Measurements from ENCODE around the gene TIGD3.
"Not testable (repeated sequence)": the region's sequence is repeated elsewhere in the genome, so short reads cannot be mapped to it uniquely, and the experiment has no call there.

TIGD3 gene

GRCh38 chr11:65330544-65330943, 24.0 kb upstream of the TIGD3 start:
- TF ChIP-seq FOXA1 (IDR thresholded peaks at IDR 0.05) = no peak
- TF ChIP-seq CTBP1 (IDR thresholded peaks at IDR 0.05; ENCODE audit: borderline replicate concordance) = no peak
- TF ChIP-seq FOXK2 (IDR thresholded peaks at IDR 0.05) = no peak
- no peak for TF ChIP-seq L3MBTL2 (conservative IDR thresholded peaks at IDR 0.05)
- no peak for TF ChIP-seq ARNT (IDR thresholded peaks at IDR 0.05)
- TF ChIP-seq ELF4 (IDR thresholded peaks at IDR 0.05) = no peak
- TF ChIP-seq NFRKB (IDR thresholded peaks at IDR 0.05) = no peak
- ChIA-PET POLR2A (interaction anchor here (0.7 to 2.7 kb wide), 5 partner anchors 14 to 170 kb away, joined by 3 to 15 read pairs (median 3); partner anchors contain the start of genes CDC42EP2 and POLA2), CTCF (interaction anchor here (1.0 to 3.2 kb wide), 10 partner anchors 8 to 149 kb away, joined by 3 to 60 read pairs (median 5); partner anchors contain the start of gene CDC42EP2)
- DNase-seq (ENCODE audit: extremely low spot score) = no peak

DNA sequence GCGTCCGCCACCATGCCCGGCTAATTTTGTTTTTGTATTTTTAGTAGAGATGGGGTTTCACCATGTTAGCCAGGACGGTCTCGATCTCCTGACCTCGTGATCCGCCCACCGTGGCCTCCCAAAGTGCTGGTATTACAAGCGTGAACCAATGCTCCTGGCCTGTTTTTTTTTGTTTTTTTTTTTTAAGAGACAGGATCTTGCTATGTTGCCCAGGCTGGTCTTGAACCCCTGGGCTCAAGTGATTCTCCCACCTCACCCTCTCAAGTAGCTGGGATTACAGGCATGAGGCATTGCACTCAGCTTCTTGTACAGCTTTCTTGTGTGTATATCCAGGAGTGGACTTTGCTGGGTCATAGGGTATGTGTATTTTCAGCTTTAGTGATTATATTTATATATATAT, 22.0 kb upstream of the TIGD3 start:
- not testable (repeated sequence) for DNase-seq (ENCODE audit: extremely low spot score)
- CTCF ChIA-PET = interaction anchor here (1.4 to 1.7 kb wide), 2 partner anchors 17 to 58 kb away, joined by 7 to 10 read pairs; no protein-coding TSS in a partner anchor
- POLR2A ChIA-PET = interaction anchor here (0.6 to 2.8 kb wide), 12 partner anchors 9 to 228 kb away, joined by 3 to 46 read pairs (median 7); partner anchors contain the start of genes CDC42EP2, POLA2 and TIGD3

- ChIA-PET CTCF (interaction anchor here (0.6 to 2.1 kb wide), 3 partner anchors 20 to 130 kb away, joined by 4 to 7 read pairs (median 5); no protein-coding TSS in a partner anchor), POLR2A (interaction anchor here (0.9 to 2.8 kb wide), 5 partner anchors 12 to 165 kb away, joined by 3 to 46 read pairs (median 3); partner anchors contain the start of gene TIGD3)
- TF ChIP-seq L3MBTL2 (conservative IDR thresholded peaks at IDR 0.05) = no peak
- no peak for TF ChIP-seq CTBP1 (IDR thresholded peaks at IDR 0.05; ENCODE audit: borderline replicate concordance)
- TF ChIP-seq NFRKB (IDR thresholded peaks at IDR 0.05) = no peak
- no peak for TF ChIP-seq SUZ12 (IDR thresholded peaks at IDR 0.05)
- no peak for TF ChIP-seq ZNF384 (IDR thresholded peaks at IDR 0.05)
- no peak for TF ChIP-seq PKNOX1 (IDR thresholded peaks at IDR 0.05)
- no peak for TF ChIP-seq ARNT (IDR thresholded peaks at IDR 0.05)
- TF ChIP-seq HDGF (IDR thresholded peaks at IDR 0.05; ENCODE audit: borderline replicate concordance) = no peak
- TF ChIP-seq LEF1 (IDR thresholded peaks at IDR 0.05; ENCODE audit: borderline replicate concordance) = no peak
- no peak for TF ChIP-seq TARDBP (IDR thresholded peaks at IDR 0.05)
- no peak for TF ChIP-seq FOXM1 (IDR thresholded peaks at IDR 0.05; ENCODE audit: borderline replicate concordance)
- DNase-seq (ENCODE audit: extremely low spot score) = no peak
Observed at GRCh38 chr11:65334696-65335295, 19.8 kb upstream of the TIGD3 start.

- TF ChIP-seq FOXM1 (IDR thresholded peaks at IDR 0.05; ENCODE audit: borderline replicate concordance) (no peak), TARDBP (IDR thresholded peaks at IDR 0.05) (no peak), L3MBTL2 (conservative IDR thresholded peaks at IDR 0.05) (no peak), BHLHE40 (IDR thresholded peaks at IDR 0.05; ENCODE audit: borderline replicate concordance) (no peak), PKNOX1 (IDR thresholded peaks at IDR 0.05) (no peak), ARNT (IDR thresholded peaks at IDR 0.05) (no peak), ELF4 (IDR thresholded peaks at IDR 0.05) (no peak), SP1 (IDR thresholded peaks at IDR 0.05) (no peak), ZNF384 (IDR thresholded peaks at IDR 0.05) (no peak)
- ChIA-PET CTCF (interaction anchor here (1.3 kb wide), 1 partner anchor 9 kb away, joined by 5 read pairs; no protein-coding TSS in a partner anchor), POLR2A (interaction anchor here (0.9 to 1.8 kb wide), 2 partner anchors 11 to 85 kb away, joined by 4 read pairs; no protein-coding TSS in a partner anchor)
- no peak for DNase-seq (ENCODE audit: extremely low spot score)
Observed at GRCh38 chr11:65338676-65339075, 15.9 kb upstream of the TIGD3 start.

GRCh38 chr11:65340226-65340625, 14.3 kb upstream of the TIGD3 start:
- no peak for DNase-seq (ENCODE audit: extremely low spot score)
- CTCF ChIA-PET = no interaction called here
- TF ChIP-seq TARDBP (IDR thresholded peaks at IDR 0.05) (no peak), ZNF384 (IDR thresholded peaks at IDR 0.05) (no peak), SUZ12 (IDR thresholded peaks at IDR 0.05) (no peak), CTBP1 (IDR thresholded peaks at IDR 0.05; ENCODE audit: borderline replicate concordance) (no peak), SP1 (IDR thresholded peaks at IDR 0.05) (no peak), LEF1 (IDR thresholded peaks at IDR 0.05; ENCODE audit: borderline replicate concordance) (no peak), BHLHE40 (IDR thresholded peaks at IDR 0.05; ENCODE audit: borderline replicate concordance) (no peak), ARNT (IDR thresholded peaks at IDR 0.05) (no peak), L3MBTL2 (conservative IDR thresholded peaks at IDR 0.05) (no peak), PKNOX1 (IDR thresholded peaks at IDR 0.05) (no peak), FOXK2 (IDR thresholded peaks at IDR 0.05) (no peak), NFRKB (IDR thresholded peaks at IDR 0.05) (no peak), FOXA1 (IDR thresholded peaks at IDR 0.05) (no peak)
- POLR2A ChIA-PET = interaction anchor here (0.6 kb wide), 1 partner anchor 79 kb away, joined by 3 read pairs; the partner anchor contains the start of gene POLA2

- CTCF ChIA-PET = no interaction called here
- DNase-seq (ENCODE audit: extremely low spot score) = no peak
- POLR2A ChIA-PET = no interaction called here
Observed at GRCh38 chr11:65341856-65342255, 12.7 kb upstream of the TIGD3 start.

More at GRCh38 chr11:65341856-65342255, 12.7 kb upstream of the TIGD3 start:
- no peak for TF ChIP-seq FOXA1 (IDR thresholded peaks at IDR 0.05)
- no peak for TF ChIP-seq L3MBTL2 (conservative IDR thresholded peaks at IDR 0.05)
- TF ChIP-seq PKNOX1 (IDR thresholded peaks at IDR 0.05) = no peak
- TF ChIP-seq SP1 (IDR thresholded peaks at IDR 0.05) = no peak
- TF ChIP-seq ARNT (IDR thresholded peaks at IDR 0.05) = no peak
- no peak for TF ChIP-seq ZNF384 (IDR thresholded peaks at IDR 0.05)
